Left lobe of liver (tissue), 2 donors: ENCODE measurements around the gene TSPAN16. TPM values are rescaled to one million over a fixed set of nuclear protein-coding genes. Genes with fewer than 3 reads are reported as not detected.
"Not testable (repeated sequence)": the region's sequence is repeated elsewhere in the genome, so short reads cannot be mapped to it uniquely, and the experiment has no call there.

Source experiments
- ATAC-seq: fragments of 200-7000 bp; cut with Tn5 transposase; one replicate; pipeline ENCODE4 v1.9.1; 2020; ENCODE audit warnings: mild to moderate bottlenecking, moderate library complexity
- DNase-seq: peaks from one replicate; pipeline ENCODE4 v3.0.0-alpha.2; 2020; ENCODE audit warnings: low spot score
- total RNA-seq: library from RNA; stranded (reverse); gene quantifications from one replicate; pipeline ENCODE4 v1.2.1, GENCODE V29; 2021
- donor health status: DM: no; HTN: no; CAD: no; lungs with moderate emphysema.
- donor health status: DM: no; HTN: yes; CAD: no.

Gene TSPAN16
- total RNA-seq, 1 donor from 2014 or later, result not detected

DNA sequence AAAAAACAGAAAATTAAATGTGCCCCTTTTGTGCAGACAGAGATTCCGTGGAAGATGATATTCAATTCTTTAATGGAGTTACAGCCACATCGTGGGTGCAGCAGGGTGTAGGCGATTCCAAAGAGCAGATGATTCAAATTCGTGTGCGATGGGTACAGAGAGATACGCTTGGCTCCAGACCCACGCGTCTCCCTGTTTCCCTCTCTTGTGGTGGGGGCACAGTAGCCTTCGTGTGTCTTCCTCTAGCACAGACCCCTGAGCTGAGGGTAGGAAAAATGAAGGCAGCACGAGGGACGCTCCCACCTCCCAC is 4.8 kb downstream of the TSPAN16 start:
- DNase-seq (no peak), ATAC-seq (no peak)

DNA sequence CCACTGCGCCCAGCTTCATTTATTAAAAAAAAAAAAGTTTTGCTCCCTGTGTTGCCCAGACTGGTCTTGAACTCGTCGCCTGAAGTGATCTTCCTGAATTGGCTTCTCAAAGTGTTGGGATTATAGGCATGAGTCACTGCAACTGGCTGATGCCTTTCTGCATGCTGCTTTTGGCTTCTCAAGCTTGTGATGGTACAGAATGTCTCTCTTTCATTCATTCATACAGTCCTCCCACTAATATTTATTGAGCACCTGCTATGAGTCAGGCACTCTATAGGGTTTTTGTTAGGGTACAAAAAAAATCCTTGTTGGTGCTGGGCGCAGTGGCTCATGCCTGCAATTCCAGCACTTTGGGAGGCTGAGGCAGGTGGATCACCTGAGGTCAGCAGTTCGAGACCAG is 9.0 kb downstream of the TSPAN16 start:
- no peak for ATAC-seq
- no peak for DNase-seq

DNA sequence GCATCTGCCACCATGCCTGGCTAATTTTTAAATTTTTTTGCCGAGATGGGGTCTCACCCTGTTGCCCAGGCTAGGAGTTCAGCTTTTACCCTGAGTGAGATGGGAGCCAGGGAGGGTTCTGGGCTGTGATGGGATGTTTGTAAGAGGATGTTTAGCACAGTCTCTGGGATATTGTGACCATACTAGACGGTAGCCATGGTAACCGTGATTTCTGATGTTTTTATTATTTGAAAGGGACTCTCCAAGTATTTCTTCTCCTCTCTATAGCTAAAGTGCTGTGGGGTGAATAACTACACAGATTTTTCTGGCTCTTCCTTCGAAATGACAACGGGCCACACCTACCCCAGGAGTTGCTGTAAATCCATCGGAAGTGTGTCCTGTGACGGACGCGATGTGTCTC is 10.4 kb downstream of the TSPAN16 start:
- ATAC-seq (no peak), DNase-seq (no peak)

DNA sequence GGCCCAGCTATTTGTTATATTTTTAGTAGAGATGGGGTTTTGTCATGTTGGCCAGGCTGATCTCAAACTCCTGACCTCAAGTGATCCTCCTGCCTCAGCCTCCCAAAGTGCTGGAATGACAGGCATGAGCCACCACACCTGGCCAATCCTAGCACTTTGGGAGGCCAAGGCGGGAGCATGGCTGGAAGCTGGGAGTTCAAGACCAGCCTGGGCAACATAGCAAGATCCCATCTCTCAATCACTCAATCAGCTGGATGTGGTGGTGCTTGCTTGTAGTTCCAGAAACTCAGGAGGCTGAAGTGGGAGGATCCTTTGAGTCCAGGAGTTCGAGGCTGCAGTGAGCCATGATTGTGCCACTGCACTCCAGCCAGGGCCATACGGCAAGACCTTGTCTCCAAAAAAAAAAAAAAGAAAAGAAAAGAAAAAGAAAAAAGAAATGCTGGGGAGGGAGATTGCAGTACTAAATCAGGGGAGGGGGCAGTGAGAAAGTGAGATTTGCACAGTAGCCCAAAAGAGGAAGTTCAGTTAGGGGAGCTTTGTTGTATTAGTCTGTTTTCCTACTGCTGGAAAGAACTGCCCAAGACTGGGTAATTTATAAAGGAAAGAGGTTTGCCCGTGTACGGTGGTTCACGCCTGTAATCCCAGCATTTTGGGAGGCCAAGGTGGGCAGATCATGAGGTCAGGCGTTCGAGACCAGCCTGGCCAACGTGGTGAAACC is 24.5 kb downstream of the TSPAN16 start:
- ATAC-seq, DNase-seq: not testable (repeated sequence)

DNA sequence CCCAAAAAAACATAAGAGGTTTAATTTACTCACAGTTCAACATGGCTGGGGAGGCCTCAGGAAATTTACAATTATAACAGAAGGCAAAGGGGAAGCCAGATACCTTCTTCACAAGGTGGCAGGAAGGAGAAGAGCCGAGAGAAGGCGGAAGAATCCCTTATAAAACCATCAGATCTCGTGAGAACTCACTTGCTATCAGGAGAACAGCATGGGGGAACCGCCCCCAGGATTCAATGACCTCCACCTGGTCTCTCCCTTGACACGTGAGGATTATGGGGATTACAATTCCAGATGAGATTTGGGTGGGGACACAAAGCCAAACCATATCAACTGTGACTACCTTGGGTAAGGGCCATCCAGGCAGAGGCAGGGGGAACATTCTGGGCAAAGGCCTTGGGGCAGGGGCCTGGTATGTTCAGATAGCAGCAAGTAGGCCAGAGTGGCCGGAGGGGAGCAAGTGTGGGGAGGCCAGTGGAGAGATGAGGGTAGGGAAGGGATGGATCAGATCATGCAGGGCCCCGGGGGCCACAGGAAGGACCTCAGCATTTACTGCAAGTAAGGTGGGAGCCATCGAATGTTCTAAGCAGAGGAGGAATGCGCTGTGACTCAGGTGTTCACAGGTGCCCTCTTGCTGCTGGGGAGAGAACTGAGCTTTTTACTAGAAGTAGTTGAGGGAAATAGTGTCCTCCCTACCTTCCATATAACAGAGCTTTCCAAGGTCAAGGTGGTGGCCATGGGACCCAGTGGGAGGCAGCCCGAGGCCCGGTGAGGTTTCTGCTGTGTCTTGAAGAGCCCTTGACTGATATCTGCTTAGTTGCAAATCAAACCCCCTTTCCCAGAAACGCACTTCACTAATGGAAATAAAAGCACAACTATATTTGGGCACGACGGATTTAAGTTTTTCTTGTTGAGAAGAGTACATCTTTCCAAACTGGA is 25.5 kb downstream of the TSPAN16 start:
- DNase-seq (no peak), ATAC-seq (no peak)

DNA sequence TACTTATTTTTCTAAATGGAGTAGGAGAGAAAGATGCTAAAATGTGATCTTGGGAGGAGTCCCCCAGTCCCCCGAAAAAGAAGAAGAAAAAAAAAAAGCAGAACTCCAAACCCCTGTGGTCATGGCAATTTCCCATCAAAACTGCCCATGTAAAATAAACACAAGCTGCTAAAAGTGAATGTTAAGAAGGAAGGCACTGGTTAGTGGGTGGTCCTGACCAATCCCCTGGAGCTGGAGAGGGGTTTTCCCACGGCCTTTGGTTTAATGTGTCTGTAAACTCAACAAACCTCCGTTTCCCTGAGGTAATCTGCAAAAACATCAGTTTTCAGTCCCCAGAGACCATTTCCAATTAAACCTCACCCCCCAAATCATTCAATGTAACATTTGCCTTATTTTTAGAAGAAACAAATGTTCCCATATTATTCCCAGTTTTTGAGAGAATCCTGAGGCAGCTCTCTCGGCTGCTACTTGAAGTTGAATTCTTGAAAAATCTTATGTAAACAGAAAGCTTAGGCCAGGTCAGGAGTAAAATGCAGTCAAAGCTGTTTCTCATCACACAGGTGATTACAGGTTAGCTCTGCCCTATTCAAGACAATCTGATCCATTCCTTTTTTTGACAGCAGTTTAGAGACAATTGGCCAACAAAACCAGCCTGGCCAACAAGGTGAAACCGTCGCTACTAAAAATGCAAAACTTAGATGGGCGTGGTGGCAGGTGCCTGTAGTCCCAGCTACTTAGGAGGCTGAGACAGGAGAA is 26.5 kb downstream of the TSPAN16 start:
- DNase-seq, result no peak
- ATAC-seq, result no peak

DNA sequence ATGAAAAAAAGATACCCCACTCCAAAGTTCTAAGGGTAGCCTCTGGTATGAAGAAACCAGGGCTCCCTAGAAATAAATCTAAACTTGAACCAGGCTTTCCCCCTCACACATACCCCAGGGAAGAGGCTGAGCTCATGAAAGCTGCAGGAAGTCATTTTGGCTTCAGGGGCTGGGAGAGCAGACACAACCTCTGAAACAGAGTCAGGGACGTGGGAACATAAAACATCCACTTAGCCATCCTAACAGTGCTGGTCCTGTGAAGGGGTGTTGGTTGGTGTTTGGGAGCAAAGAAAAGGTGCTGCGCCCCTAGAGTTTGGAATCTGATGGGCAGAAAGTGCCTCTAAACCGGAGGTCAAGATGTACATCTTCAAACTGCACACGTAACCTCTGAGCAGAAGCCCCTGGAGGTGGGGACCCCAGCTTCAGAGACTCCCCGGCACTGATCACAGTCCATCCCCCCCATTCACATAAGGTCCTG is 27.7 kb downstream of the TSPAN16 start:
- ATAC-seq (no peak), DNase-seq (no peak)

DNA sequence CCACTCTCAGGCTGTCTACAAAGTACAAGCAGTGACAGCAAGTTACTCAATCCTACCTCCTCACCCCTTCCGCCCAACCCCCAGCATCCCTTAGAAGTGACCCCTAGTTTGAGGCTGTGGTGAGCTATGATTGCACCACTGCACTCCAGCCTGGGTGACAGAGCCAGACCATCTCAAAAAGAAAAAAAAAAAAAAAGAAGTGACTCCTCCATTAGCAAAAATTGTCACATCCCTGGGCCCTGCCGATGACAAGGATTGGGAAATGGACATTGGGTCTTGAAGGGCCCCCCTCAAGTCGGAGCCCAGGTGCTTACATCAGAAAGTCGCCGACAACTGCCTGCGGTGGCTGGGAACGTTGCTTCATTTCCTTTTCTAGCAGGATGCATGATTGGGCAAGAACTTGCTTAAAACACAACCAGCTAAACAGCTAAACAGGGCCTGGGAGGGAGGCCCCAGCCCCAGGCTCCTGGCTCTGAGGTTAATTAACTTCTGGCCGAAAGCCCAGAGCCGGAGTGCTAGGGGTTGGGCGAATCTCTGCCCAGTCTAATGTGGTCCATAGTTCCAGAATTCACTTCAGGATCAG is 28.2 kb downstream of the TSPAN16 start:
- peak; percentile 79 for DNase-seq
- peak; percentile 94 for ATAC-seq

DNA sequence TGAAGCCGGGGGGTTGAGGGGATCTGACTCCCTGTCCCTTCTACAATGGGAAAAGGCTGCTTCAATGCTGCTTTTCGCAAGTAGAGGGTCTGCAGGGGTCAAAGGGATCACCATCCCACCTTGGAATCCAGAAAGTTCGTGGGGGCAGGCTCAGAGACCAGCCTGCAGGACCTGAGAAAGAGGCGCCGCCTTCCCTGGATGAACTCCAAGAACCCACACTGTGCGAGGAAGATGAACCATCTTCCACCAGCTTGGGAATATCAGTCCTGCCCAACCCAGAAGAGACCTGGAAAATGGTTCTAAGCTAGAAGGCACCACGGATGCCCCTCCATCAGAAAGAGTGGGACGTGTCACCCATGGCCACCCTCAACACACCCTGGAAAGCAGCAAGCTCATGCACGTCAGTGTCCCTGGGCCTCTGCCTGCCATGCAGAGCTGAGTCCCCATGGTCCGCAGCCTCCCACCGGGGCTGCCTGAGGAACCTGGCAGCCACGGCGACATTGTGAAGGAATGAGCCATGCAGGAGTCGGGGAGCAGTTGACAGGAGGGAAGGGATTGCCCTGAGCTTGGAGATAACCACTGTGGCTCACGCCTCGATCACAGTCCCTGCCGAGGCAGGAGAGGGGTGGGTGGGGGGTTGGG is 28.9 kb downstream of the TSPAN16 start:
- DNase-seq (no peak), ATAC-seq (no peak)

DNA sequence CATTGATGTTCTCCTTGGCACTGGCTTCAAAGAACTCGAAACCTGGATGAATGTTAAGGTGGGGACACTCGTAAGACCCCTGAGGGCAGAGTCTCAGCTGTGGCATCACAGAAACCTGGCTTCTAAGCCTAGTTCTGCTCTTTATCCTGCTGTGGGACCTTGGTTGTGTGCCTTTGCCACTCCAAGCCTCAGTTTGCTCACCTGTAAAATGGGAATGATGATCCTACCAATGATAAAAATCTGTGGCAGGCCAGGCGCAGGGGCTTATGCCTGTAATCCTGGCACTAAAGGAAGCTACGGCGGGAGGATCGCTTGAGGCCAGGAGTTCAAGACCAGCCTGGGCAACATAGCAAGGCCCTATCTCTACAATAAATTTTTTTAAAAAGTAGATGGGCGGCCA is 29.6 kb downstream of the TSPAN16 start:
- ATAC-seq (no peak), DNase-seq (no peak)

DNA sequence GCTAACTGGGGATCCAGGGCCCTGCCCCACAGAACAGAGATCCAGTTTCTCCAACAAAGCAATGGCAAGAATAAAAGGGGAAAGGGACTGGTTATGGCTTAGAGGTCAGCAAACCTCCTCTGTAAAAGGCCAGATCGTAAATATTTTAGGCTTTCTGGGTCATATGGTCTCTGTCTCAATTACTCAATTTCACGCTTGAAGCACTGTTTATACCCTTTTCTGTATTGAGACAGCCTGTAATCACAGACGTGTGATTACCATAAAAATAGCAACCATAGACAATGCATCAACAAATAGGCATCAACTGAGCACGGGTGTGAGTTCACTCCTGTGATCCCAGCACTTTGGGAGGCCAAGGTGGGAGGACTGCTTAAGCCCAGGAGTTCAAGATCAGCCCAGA is 34.2 kb downstream of the TSPAN16 start:
- no peak for ATAC-seq

DNA sequence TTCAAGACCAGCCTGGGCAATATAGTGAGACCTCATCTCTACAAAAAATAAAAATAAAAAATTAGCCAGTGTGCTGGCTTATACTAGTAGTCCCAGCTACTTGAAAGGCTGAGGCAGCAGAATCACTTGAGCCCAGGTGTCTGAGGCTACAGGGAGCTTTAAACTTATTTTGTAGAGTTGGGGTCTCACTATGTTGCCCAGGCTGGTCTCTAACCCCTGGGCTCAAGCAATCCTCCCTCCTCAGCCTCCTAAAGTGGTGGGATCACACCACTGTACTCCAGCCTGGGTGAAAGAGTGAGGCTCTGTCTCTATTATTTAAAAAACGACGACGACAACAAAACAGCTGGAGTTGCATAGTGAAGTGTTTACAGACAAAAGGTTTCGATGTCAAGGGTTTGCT is 35.5 kb downstream of the TSPAN16 start:
- no peak for ATAC-seq
- no peak for DNase-seq

More for the DNA sequence above, 34.2 kb downstream of the TSPAN16 start:
- no peak for DNase-seq

DNA sequence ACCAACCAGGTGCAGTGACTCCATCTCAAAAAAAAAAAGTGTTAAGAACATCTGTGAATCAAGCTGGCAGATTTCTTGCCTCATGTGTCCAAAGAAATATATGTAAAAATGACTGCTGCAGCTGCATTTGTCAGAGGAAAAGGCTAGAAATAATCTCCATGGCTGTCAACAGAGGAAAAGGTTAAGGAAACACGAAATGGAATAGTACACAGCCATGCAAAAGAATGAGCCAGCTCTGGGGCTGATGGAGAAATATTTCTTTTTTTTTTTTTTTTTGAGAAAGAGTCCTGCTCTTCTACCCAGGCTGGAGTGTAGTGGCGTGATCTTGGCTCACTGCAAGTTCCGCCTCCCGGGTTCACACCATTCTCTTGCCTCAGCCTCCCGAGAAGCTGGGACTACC is 36.9 kb downstream of the TSPAN16 start:
- ATAC-seq (no peak), DNase-seq (no peak)

DNA sequence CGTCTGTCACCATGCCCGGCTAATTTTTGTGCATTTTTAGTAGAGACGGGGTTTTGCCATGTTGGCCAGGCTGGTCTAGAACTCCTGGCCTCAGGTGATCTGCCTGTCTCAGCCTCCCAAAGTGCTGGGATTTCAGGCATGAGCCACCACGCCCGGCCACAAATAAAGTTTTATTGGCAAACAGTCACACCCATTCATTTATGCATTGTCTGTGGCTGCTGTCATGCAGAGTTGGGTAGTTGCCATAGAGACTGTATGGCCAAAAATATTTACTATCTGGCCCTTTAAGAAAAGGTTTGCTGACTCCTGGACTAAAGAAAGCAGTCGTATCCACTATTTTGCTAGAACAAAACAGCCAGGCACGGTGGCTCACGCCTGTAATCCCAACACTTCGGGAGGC is 37.9 kb downstream of the TSPAN16 start:
- not testable (repeated sequence) for ATAC-seq, DNase-seq

DNA sequence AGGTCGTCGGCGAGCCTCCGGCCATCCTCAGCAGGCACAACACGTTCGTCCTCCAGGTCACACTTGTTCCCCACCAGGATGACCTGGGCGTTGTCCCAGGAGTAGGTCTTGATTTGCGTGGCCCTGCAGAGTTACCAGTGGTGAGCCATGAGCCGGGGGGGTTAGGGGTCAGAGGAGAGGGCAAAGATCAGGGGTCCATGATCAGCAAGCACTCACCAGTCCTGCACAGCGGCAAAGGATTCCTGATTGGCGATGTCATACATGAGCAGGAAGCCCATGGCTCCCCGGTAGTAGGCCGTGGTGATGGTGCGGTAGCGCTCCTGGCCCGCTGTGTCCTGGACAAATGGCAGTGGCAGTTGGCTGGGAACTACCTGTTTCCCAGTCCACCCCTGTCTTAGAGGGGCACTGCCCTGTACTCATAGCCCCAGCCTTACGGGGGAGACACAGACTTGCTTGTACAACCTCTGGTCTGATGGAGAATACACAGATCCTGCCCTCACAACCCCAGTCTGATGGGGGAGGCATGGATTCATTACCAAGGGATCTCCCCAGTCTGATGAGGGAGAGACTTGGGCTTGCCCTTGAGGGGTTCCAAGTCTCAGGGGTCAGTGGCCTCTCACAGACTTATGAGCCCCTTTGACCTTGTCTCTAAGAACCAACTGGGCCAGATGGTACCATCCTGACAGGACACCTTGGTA is 39.6 kb downstream of the TSPAN16 start:
- ATAC-seq (no peak), DNase-seq (no peak)

DNA sequence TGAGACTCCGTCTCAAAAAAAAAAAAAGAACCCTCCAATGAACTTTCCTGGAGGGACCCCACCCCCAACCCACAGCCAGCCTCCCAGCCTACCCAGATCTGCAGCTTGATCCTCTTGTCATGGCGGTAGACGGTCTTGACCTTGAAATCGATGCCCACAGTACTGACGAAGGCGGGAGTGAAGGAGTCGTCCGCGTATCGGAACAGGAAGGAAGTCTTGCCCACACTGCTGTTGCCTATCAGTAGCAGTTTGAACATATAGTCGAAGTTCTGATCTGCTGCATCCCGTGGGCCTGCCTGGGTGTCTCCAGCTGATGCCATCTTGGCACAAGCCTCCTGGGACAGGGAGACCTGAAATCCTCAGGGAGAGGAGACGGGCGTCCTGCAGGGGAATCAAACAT is 41.1 kb downstream of the TSPAN16 start:
- no peak for ATAC-seq
- DNase-seq, result no peak

DNA sequence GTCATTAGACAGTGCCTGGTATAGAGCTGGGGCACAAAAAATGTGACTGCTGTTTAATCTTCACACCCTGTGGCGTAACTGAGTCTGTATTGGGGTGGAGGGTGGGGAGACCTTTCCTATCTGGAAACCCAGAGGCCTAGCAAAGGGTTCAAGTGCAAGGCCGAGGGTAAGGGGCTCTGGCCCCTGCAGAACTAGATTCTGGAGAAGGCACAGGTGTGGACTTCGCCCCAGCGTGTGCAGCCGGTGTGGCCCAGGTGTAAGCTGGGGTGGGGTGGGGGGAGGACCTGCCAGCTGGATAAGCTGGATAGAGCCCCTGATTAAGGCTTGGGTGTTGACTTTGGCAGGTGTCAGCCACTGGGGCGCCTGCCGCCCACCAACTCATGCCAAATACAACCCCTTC is 42.2 kb downstream of the TSPAN16 start:
- no peak for DNase-seq
- no peak for ATAC-seq

DNA sequence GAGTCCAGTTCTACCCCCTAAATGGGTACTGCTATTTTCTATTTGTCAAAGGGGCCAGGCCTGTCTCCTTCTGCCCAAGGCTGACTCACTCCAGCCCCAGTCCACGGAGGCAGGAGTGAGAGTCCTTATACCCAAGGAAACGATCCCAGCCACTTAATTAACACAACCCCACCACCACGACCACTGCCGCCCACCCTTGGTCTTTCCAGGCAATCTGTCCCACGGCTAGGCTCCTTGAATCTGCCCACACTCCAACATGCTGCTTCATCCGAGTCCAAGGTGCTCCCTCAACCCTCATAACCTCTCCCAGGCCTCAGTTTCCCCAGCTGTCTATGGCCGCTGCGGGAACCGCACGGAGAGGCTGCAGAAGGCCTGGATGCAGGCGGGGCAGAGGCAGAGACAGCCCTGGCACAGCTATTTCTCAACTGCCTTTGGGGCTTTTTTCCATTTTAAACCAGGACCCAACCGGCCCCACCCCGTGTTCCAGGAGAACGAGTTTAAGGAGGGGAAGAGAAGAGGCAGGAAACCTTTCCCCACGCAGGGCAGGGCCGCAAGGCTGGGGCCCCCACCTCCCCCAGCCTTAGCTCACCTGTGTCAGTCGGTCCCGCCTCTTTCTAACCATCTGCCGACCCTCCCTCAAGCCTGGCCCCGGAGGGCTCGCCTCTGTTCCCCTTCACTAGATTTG is 42.8 kb downstream of the TSPAN16 start:
- no peak for DNase-seq

More for the DNA sequence above, 42.8 kb downstream of the TSPAN16 start:
- ATAC-seq, result peak; percentile 9
